CD4-positive, alpha-beta T cell (primary cell): ENCODE data around the gene PBX4. TPM values are rescaled to one million over a fixed set of nuclear protein-coding genes. Genes with fewer than 3 reads are reported as not detected.

Experiments
- ATAC-seq: fragments of 200-7000 bp; cut with Tn5 transposase; one replicate; pipeline ENCODE4 v1.10.0; 2022; ENCODE audit warnings: mild to moderate bottlenecking; ENCODE audit not compliant: poor library complexity
- CTCF ChIA-PET: fragments of 350-600 bp; sonication (Branson Sonifier 250); formaldehyde crosslinking; loops from one replicate; lab custom pipeline; 2021; ENCODE audit warnings: antibody characterized with exemption, inconsistent platforms; lab: Charles Lee
- POLR2A ChIA-PET: fragments of 350-600 bp; sonication (Branson Sonifier 250); formaldehyde crosslinking; loops from one replicate; lab custom pipeline; 2021; ENCODE audit warnings: antibody characterized with exemption, inconsistent platforms; lab: Charles Lee
- DNase-seq, 14 experiments: peaks; one replicate each; pipeline ENCODE4 v3.0.0-alpha.2; 2013 to 2020; ENCODE audit warnings: mixed read lengths in 2 of 14
- H3K27ac ChIP-seq, 2 donors: one replicate each; pipeline versions ENCODE4 v1.5.1 to v1.7.0; 2013; ENCODE audit warnings: low read length in 2 of 2, low read depth in 1 of 2, mild to moderate bottlenecking in 1 of 2
- H3K27me3 ChIP-seq, 2 experiments: 1 replicate in 1 of 2; 2 replicates in 1 of 2; pipeline versions ENCODE4 v1.6.1 to v1.7.0; 2013; ENCODE audit warnings: low read length in 2 of 2, control low read depth in 1 of 2, mild to moderate bottlenecking in 1 of 2, moderate library complexity in 1 of 2; ENCODE audit not compliant: insufficient read depth in 2 of 2, control insufficient read depth in 1 of 2
- H3K36me3 ChIP-seq: one replicate; pipeline ENCODE4 v1.6.1; 2013; ENCODE audit warnings: low read length, control low read depth; ENCODE audit not compliant: insufficient read depth
- H3K4me1 ChIP-seq: one replicate; pipeline ENCODE4 v1.6.1; 2013; ENCODE audit warnings: low read length, control low read depth; ENCODE audit not compliant: insufficient read depth
- H3K4me3 ChIP-seq: one replicate; pipeline ENCODE4 v1.5.1; 2013; ENCODE audit warnings: mild to moderate bottlenecking, low read length, moderate library complexity
- H3K9me3 ChIP-seq, 2 experiments: 1 replicate in 1 of 2; 2 replicates in 1 of 2; pipeline versions ENCODE4 v1.6.1 to v1.7.0; 2013; ENCODE audit warnings: low read length in 2 of 2, mild to moderate bottlenecking in 2 of 2, control low read depth in 1 of 2, moderate library complexity in 1 of 2; ENCODE audit not compliant: control insufficient read depth in 1 of 2, insufficient read depth in 1 of 2
- H3K27ac Mint-ChIP-seq: one replicate; pipeline ENCODE4 v1.8.0; 2020; ENCODE audit warnings: mixed read lengths
- H3K27me3 Mint-ChIP-seq: one replicate; pipeline ENCODE4 v1.8.0; 2021; ENCODE audit warnings: mixed read lengths
- H3K36me3 Mint-ChIP-seq: one replicate; pipeline ENCODE4 v1.8.0; 2021; ENCODE audit warnings: low read depth, mixed read lengths
- H3K4me1 Mint-ChIP-seq: one replicate; pipeline ENCODE4 v1.8.0; 2021; ENCODE audit warnings: low read depth, mixed read lengths
- H3K4me3 Mint-ChIP-seq: one replicate; pipeline ENCODE4 v1.8.0; 2020; ENCODE audit warnings: mild to moderate bottlenecking, mixed read lengths
- H3K9me3 Mint-ChIP-seq: one replicate; pipeline ENCODE4 v1.8.0; 2020; ENCODE audit warnings: mixed read lengths
- CTCF ChIP-seq: fragments of 200-600 bp; IDR thresholded peaks from one replicate; pipeline ENCODE4 v1.8.0; 2022; ENCODE audit warnings: antibody characterized with exemption, mild to moderate bottlenecking
- intact Hi-C, 2 experiments: fragments of 100-400 bp; cut with DNase I in 1 of 2; cut with micrococcal nuclease in 1 of 2; formaldehyde crosslinking; loops; one replicate each; pipeline versions ENCODE4 v1.15.1 to v1.9.0; 2023 to 2025; cut with DNase I, micrococcal nuclease
- total RNA-seq, 174 experiments: library from RNA in 2 of 174; stranded (reverse) in 2 of 174; gene quantifications; one replicate each; pipeline ENCODE4 v1.2.3 and lab custom pipeline; 2021 to 2026

PBX4 gene
- total RNA-seq, 2 experiments from 2014 or later, result 50.1 to 51.8 TPM

- no peak overlapping the region for H3K27ac Mint-ChIP-seq
- no peaks in the 10 kb centered on the region for H3K36me3 Mint-ChIP-seq
- ChIA-PET CTCF (no interaction called here), POLR2A (no interaction called here)
- H3K4me3 ChIP-seq, result no peak overlapping the region
- H3K27ac ChIP-seq, result no peak overlapping the region
- H3K36me3 ChIP-seq, result no peaks in the 10 kb centered on the region
- intact Hi-C loops, result no loop called here
- no peaks in the 10 kb centered on the region for H3K9me3 Mint-ChIP-seq
- no peak for ATAC-seq
- H3K4me1 ChIP-seq, result peaks cover 8% of the 10 kb centered on the region
- TF ChIP-seq CTCF, result no peak
- H3K4me3 Mint-ChIP-seq, result no peak overlapping the region
- H3K4me1 Mint-ChIP-seq, result peaks cover 4% of the 10 kb centered on the region
- H3K27me3 ChIP-seq, result no peaks in the 10 kb centered on the region
- DNase-seq, result no peak
- H3K27me3 Mint-ChIP-seq, result no peaks in the 10 kb centered on the region
- peaks cover 0 to 5% of the 10 kb centered on the region in 2 experiments for H3K9me3 ChIP-seq
These were observed 68.6 kb downstream of the PBX4 start for GRCh38 chr19:19549804-19550464.

- no peaks in the 10 kb centered on the region for H3K27me3 Mint-ChIP-seq
- DNase-seq (no peak), ATAC-seq (no peak)
- CTCF ChIA-PET, result no interaction called here
- H3K4me3 ChIP-seq, result no peak overlapping the region
- H3K36me3 ChIP-seq, result no peaks in the 10 kb centered on the region
- H3K36me3 Mint-ChIP-seq, result no peaks in the 10 kb centered on the region
- peaks cover 1% of the 10 kb centered on the region for H3K4me1 ChIP-seq
- TF ChIP-seq CTCF, result no peak
- no peaks in the 10 kb centered on the region for H3K4me1 Mint-ChIP-seq
- H3K27me3 ChIP-seq, result no peaks in the 10 kb centered on the region
- no peak overlapping the region for H3K27ac ChIP-seq
- POLR2A ChIA-PET, result interaction anchor here (1.2 kb wide), 1 partner anchor 10 kb away, joined by 3 read pairs; no protein-coding TSS in a partner anchor
- intact Hi-C loops, result no loop called here
- no peaks in the 10 kb centered on the region for H3K9me3 Mint-ChIP-seq
- H3K27ac Mint-ChIP-seq, result no peak overlapping the region
- no peak overlapping the region for H3K4me3 Mint-ChIP-seq
- H3K9me3 ChIP-seq, result peaks cover 0 to 5% of the 10 kb centered on the region in 2 experiments
These were observed 69.3 kb downstream of the PBX4 start for GRCh38 chr19:19548915-19549759.

- ChIA-PET POLR2A (interaction anchor here (1.0 to 1.2 kb wide), 2 partner anchors 9 to 185 kb away, joined by 3 read pairs; partner anchors contain the start of gene ZNF14), CTCF (interaction anchor here (1.5 kb wide), 1 partner anchor 96 kb away, joined by 3 read pairs; the partner anchor contains the start of gene GMIP)
- no peaks in the 10 kb centered on the region for H3K36me3 Mint-ChIP-seq
- no peaks in the 10 kb centered on the region for H3K27me3 Mint-ChIP-seq
- Histone ChIP-seq H3K4me1 (no peaks in the 10 kb centered on the region), H3K27ac (no peak overlapping the region), H3K9me3 (peaks cover 0 to 5% of the 10 kb centered on the region in 2 experiments), H3K27me3 (no peaks in the 10 kb centered on the region), H3K4me3 (no peak overlapping the region), H3K36me3 (no peaks in the 10 kb centered on the region)
- intact Hi-C loops, result no loop called here
- H3K4me1 Mint-ChIP-seq, result no peaks in the 10 kb centered on the region
- H3K27ac Mint-ChIP-seq, result no peak overlapping the region
- TF ChIP-seq CTCF, result no peak
- no peaks in the 10 kb centered on the region for H3K9me3 Mint-ChIP-seq
- H3K4me3 Mint-ChIP-seq, result no peak overlapping the region
- ATAC-seq (no peak), DNase-seq (no peak)
These were observed 70.7 kb downstream of the PBX4 start for GRCh38 chr19:19547674-19548336.
